ENCODE data around the gene TNKS2. TPM values are rescaled to one million over a fixed set of nuclear protein-coding genes. Genes with fewer than 3 reads are reported as not detected.

TNKS2 gene
- total RNA-seq, 1 donor from 2014 or later, result 36.3 TPM

DNA sequence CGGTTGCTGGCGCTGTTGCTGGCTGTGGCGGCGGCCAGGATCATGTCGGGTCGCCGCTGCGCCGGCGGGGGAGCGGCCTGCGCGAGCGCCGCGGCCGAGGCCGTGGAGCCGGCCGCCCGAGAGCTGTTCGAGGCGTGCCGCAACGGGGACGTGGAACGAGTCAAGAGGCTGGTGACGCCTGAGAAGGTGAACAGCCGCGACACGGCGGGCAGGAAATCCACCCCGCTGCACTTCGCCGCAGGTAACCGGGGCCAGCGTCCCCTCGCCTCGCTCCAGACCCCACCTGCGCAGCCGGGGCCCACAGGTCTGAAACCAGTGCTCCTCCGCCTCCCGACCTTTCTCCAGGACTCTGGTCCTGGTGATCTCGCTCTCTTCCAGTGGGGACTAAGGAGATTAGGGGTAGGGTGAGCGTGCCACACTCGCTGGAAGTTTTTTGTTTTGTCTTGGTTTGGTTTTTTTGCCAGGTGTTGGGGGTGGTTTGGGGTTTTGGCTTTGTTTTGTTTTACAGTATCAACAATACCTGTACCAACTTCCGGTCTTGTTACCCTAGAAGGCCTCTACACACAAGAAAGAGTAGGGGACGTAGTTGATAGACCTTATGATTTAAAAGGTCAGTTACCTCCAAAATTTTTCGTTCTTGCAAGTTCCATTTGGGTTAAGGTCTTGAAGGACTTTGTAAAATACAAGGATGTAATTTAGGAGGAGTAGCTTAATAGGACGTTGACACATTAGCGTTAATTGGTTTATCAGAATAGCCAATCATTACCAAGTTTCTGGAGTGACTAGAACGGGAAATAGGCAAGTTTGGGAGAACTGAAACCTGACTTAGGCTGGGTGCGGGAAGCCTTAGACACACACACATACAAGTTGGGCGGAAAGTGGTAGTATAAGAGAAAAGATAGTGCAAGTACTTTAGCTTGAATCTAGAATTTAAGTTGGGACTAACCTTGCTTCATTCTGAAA lies 704 bp downstream of the TNKS2 start:
- TF ChIP-seq POLR2AphosphoS5 (IDR thresholded peaks at IDR 0.05; ENCODE audit: insufficient read depth in 1 of 2, low read depth in 1 of 2), result peak in 1 of 2 donors; percentile 19
- TF ChIP-seq POLR2A (IDR thresholded peaks at IDR 0.05), result no peak
- H3K36me3 ChIP-seq, result no peaks in the 10 kb centered on the region
- no peak for DNase-seq (ENCODE audit: extremely low spot score in 2 of 2)
- no peaks in the 10 kb centered on the region for H3K9me3 ChIP-seq
- H3K4me1 ChIP-seq, result peaks cover 48% of the 10 kb centered on the region
- intact Hi-C loops (cut with DNase I), result no loop called here
- peak overlapping the region; percentile 68 to 99 for H3K4me3 ChIP-seq
- no peaks in the 10 kb centered on the region for H3K27me3 ChIP-seq
- H3K27ac ChIP-seq, result peak overlapping the region; percentile 96

DNA sequence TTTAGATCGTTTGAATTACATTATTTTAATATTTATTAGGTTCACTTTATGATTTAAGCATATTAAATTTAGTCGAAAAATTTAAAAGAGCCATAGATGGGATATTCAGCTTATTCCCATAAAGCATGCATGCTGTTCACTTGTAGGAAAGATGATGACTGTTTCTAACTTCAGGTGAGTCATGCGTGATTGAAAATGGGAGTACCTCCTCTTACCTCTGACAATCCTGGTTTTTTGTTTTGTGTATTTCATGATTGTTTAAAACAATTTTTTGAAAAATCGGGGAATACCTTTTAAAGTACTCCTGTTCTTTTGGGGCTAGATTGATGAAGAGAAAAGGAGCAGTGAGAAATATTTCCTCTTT lies 1.4 kb downstream of the TNKS2 start:
- TF ChIP-seq POLR2A (IDR thresholded peaks at IDR 0.05) (no peak), POLR2AphosphoS5 (IDR thresholded peaks at IDR 0.05; ENCODE audit: insufficient read depth in 1 of 2, low read depth in 1 of 2) (no peak), CTCF (IDR thresholded peaks at IDR 0.05) (no peak)
- no peaks in the 10 kb centered on the region for H3K36me3 ChIP-seq
- peak overlapping the region; percentile 96 for H3K27ac ChIP-seq
- H3K4me1 ChIP-seq, result peaks cover 55% of the 10 kb centered on the region
- no peaks in the 10 kb centered on the region for H3K27me3 ChIP-seq
- intact Hi-C loops (cut with DNase I), result no loop called here
- no peaks in the 10 kb centered on the region for H3K9me3 ChIP-seq
- peak overlapping the region; percentile 68 to 99 for H3K4me3 ChIP-seq
- no peak for DNase-seq (ENCODE audit: extremely low spot score in 2 of 2)

DNA sequence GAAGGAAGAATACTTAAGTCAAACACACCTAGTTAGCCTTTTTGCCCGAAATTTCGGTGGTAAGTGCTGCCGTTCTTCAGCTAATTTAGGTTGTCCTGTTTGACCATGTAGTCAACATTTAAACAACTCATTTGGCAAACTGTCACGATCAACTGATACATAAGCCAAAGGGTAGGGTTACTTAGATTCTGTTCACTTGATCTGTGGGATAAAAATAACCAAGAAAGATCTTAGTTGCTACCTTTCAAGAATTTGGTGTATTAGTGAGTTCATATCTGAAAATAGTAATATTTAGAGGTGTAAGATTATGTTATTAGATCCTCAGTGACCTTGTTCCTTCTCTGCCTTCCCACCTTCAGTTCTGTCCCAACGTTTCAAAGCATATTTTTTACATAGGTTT lies 2.0 kb downstream of the TNKS2 start:
- intact Hi-C loops (cut with DNase I), result no loop called here
- Histone ChIP-seq H3K4me3 (peak overlapping the region in 1 of 2 donors; percentile 68), H3K36me3 (no peaks in the 10 kb centered on the region), H3K27me3 (no peaks in the 10 kb centered on the region), H3K4me1 (peaks cover 61% of the 10 kb centered on the region), H3K9me3 (no peaks in the 10 kb centered on the region), H3K27ac (no peak overlapping the region)
- DNase-seq (ENCODE audit: extremely low spot score in 2 of 2), result no peak
- no peak for TF ChIP-seq POLR2AphosphoS5 (IDR thresholded peaks at IDR 0.05; ENCODE audit: insufficient read depth in 1 of 2, low read depth in 1 of 2)

GRCh38 chr10:91800756-91801155 lies 2.5 kb downstream of the TNKS2 start:
- TF ChIP-seq CTCF (IDR thresholded peaks at IDR 0.05) (no peak), POLR2A (IDR thresholded peaks at IDR 0.05) (no peak), POLR2AphosphoS5 (IDR thresholded peaks at IDR 0.05; ENCODE audit: insufficient read depth in 1 of 2, low read depth in 1 of 2) (no peak)
- Histone ChIP-seq H3K36me3 (no peaks in the 10 kb centered on the region), H3K27me3 (no peaks in the 10 kb centered on the region), H3K4me1 (peaks cover 66% of the 10 kb centered on the region), H3K9me3 (no peaks in the 10 kb centered on the region), H3K4me3 (no peak overlapping the region), H3K27ac (no peak overlapping the region)
- intact Hi-C loops (cut with DNase I), result no loop called here
- DNase-seq (ENCODE audit: extremely low spot score in 2 of 2), result no peak

DNA sequence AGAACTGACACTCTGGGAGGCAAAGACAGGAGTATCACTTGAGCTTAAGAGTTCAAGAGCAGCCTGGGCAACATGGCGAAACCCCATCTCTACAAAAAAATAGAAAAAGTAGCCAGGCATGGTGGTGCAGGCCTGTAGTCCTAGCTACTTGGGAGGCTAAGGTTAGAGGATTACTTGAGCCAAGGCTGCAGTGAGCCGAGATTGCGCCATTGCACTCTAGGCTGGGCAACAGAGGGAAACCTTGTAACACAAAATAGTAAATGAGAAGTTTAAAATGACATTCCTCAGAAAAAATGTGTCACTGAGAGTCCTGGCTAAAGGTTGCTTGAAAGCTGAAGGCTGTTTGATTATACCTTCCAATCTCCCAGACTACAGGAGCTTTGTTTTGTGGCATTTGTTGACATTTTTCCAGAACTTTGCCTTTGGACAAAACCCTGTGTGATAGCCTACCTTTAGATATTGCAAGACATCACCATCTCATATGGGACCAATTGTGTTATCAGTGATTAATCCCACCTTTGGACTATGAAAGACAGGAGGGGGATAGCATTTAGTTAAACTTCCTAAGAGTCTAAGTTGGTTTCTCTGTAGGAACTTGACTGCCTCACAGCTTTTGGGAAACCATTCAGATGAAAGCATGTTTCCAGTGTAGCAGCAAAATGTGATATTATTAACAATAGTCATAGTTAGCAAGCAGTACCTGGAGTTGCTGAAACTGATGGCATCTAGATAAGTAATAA lies 5.3 kb downstream of the TNKS2 start:
- Histone ChIP-seq H3K4me3 (no peak overlapping the region), H3K9me3 (no peaks in the 10 kb centered on the region), H3K27me3 (no peaks in the 10 kb centered on the region), H3K27ac (no peak overlapping the region), H3K36me3 (no peaks in the 10 kb centered on the region), H3K4me1 (peaks cover 66% of the 10 kb centered on the region)
- no peak for DNase-seq (ENCODE audit: extremely low spot score in 2 of 2)
- TF ChIP-seq POLR2A (IDR thresholded peaks at IDR 0.05) (no peak), CTCF (IDR thresholded peaks at IDR 0.05) (no peak), POLR2AphosphoS5 (IDR thresholded peaks at IDR 0.05; ENCODE audit: insufficient read depth in 1 of 2, low read depth in 1 of 2) (no peak)
- intact Hi-C loops (cut with DNase I), result no loop called here
